Astrocyte of the hippocampus (primary cell): Measurements from ENCODE around the gene NEK2.
"Not testable (repeated sequence)": the region's sequence is repeated elsewhere in the genome, so short reads cannot be mapped to it uniquely, and the experiment has no call there.

Source experiments
- DNase-seq: peaks from one replicate; pipeline ENCODE4 v3.0.0; 2011; ENCODE audit warnings: low read depth, low spot score

Gene NEK2

DNA sequence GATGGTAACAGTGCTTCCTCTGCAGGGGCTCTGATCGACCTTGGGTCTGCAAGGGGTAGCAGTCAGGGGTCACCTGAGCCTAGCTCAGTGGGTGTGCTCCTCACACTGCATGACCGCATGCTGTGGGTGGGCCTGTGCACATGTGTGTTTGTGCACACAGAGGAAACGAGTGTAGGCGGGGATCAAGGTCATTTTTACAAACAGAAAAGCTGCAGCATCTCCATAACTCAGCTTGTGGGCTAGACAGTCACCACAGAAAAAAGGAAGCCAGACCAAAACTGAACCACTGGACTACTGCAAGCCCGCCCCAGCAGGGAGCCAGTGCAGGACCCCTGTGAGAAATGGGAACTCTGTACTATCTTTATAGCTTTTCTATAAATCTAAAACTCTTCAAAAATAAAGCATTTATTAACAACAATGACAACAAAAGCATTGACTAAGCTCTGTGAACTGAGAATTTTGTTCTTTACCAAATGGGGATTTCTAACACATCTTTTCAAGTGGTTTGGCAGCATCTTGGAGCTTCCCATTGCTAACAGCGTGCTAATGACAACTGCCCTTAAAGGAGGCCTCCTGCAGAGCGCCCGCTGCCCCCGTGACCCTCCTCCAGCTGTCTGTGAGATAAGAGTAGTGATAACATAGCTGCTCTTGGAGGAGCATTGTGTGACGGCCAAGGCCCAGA, 19.9 kb upstream of the NEK2 start:
- no peak for DNase-seq

DNA sequence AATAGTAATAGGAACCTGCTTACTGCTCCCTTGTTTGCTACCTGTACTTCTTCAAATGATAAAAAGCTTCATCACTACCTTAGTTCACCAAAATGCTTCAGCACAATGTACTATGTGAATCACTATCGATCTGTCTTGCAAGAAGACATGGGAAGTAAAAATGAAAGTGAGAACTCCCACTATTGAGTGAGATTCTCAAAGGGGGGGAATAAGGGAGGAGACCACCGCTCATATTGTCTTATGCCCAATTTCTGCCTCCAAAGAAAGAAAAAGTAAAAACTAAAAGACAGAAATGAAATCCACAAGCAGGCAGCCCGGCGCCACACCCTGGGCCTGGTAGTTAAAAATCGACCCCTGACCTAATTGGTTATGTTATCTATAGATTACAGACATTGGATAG, 18.5 kb upstream of the NEK2 start:
- not testable (repeated sequence) for DNase-seq

DNA sequence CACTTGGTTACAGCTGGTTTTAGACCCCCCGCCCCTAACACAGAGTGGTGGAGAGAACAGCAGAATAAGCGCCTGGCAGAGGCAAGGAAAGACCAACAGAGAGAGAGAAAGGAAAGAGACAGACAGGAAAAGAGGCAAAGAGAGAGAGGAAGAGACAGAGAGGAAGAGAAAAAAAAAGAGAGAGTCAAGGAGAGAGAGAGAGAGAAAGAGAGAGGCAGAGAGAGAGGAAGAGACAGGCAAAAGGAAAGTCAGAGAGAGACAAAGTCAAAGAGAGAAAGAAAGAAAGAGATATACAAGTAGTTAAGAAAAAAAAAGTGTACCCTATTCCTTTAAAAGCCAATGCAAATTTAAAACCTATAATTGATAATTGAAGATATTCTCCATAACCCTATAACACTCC, 13.0 kb upstream of the NEK2 start:
- no peak for DNase-seq

DNA sequence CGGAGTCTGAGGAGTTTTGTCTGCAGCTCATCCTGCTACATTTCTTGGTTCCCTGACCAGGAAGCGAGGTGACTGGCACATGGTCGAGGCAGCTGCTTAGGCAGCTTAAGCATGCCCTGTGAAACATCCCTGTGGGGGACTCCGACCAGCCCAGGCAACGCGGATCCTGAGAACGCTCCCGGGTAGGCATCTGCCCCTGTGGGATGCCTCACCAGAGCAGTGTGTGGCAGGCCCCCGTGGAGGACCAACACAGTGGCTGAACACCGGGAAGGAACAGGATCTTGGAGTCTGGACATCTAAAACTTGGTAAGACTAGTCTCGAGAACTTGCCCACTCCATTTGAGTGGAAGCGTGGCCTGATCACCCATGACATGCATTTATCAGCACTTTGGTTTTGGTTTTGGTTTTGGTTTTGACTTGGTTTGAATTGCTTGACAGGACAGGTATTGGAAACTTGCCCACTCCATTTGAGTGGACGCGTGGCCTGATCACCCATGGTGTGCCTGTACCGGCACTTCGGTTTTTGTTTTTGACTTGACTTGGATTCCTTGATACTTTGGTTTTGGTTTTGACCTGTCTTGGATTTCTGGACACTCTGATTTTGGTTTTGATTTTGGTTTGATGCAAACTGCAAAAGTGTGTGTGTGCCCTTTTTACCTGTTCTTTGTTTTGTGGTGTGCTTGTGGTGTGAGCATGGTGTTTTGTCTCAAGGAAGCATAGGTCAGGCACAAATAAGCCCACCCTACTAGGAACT, 12.2 kb upstream of the NEK2 start:
- DNase-seq = no peak

DNA sequence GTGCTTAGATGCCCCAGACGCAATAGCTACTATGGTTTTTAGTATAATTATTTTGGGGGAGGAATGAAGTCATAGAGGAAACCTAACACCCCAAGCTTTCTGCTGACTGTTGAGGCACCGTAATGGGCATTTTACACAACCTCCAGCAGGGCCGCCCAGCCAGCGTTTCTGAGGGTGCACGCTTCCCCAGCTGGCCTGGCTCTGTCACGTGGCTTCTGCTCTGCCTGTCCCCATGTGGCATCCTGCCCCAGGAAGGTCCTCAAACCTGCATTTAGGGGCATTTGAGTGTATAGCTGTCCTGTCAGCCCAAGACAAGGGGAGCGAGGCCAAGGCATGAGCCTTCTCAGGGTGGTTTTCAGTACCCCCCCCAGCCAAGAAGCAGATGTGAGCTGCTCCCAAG, 10.4 kb upstream of the NEK2 start:
- no peak for DNase-seq

DNA sequence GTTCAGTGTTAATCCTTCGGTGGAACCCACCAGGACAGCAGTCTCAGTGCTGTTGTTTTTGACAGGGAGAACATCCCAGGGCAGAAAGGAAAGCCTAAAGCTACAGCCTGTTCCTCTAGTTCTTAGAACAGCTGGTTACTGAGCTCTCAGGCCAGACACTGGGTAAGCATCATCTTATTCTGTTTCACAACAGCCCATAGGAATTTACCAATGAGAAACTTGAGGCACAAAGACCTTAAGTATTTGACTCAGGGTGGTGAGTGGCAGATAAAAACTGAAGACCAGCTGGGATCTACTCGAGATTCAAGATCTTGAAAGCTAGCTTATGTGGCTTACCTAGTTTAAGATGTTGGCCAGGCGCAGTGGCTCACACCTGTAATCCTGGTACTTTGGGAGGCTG, 9.4 kb upstream of the NEK2 start:
- no peak for DNase-seq

DNA sequence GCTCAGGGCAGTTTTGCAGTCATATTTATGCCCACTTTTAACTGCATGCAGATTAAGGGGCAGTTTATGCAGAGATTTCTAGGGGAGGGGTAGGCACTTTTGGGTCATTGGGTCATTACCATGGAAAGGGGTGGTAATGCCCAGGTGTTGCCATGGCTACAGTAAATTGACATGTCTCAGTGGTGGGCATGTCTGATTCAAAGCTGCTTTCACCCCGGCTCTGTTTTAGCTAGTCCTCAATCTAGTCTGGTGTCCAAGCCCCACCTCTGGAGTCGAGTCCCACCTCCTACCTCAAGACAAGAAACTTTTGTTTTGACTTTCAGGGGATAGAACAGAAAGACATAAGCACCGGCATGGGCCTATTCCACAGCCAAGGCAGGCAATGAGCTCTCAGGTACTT, 8.9 kb upstream of the NEK2 start:
- DNase-seq = no peak

DNA sequence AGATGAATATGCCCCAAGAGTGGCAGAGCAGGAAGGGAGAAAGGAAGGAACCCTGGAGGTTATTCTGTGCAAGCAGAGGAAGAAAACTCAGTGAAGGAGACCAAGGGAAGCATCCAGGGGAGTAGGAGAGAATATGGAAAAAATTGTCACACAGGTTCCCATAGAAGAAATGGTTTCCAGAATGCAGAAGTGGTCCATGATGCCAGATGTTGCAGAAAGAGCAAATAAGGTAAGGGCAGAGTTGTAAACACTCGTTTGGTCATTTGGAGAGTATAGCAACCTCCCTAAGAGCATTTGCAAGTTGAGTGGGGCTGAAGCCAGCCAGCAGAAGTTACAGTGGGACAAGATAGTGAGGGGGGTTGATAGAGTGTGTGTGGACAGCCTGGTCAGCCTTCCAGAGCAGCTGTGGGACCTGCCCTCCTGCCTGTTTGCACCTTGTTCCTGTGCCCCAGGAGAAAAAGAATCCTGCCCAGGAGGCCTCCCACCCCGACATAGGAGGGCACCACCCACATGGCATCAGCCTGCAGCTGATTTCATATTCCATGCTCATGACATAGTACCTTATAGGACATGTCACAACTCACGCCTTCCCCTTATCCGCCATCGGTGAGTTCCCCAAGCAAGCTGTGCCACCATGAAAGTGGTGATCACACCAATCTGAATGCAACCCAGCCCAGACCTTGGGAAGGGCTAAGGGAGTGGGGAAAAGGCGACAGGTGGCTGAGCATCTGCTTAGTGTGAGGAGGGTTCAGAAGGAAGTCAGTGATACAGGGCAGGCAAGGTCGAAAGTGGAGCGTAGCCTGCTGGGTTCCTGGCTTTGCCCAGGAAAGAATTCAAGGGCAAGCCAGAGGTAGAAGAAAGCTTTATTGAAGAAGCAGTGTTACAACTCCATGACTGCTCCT, 8.2 kb upstream of the NEK2 start:
- DNase-seq = no peak

DNA sequence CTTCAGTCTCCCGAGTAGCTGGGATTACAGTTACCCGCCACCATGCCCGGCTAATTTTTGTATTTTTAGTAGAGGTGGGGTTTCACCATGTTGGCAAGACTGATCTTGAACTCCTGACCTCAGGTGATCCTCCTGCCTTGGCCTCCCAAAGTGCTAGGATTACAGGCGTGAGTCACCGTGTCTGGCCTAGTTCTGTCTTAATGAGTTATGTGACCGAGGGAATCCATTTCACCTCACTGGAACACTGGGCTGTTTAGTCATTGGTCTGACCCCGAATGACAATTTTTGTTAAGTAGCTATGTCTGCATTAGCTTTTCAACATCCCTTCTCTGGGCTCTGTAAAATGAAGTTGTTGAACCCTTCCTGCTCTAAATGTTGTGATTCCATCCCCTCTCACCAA, 6.8 kb upstream of the NEK2 start:
- DNase-seq = not testable (repeated sequence)

DNA sequence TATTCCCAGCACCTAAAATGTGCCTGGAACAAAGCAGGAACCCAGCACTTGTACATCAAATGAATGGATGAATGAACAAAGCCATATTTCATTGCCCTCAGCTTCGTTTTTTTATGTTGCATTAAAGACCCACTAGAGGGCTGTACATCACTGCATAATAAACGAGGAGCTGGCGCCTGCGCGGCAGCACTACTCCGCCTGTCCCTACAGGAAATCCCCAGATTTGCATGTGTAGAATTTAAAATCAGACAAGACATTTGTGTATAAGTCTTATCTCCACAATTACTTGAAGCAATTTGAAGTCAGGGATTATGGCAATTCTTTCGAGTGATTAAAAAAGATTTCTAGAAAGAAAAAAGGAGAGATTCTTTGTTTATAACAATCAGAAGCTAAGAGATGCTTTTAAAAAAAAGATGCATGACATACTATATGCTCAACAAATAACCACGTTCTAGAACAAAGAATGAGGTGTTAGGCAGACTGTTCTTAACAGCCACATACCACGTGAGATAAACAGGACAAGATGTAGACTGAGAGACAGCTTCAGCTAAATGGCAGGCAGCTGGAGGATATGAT, 5.4 kb upstream of the NEK2 start:
- DNase-seq = peak; percentile 91

DNA sequence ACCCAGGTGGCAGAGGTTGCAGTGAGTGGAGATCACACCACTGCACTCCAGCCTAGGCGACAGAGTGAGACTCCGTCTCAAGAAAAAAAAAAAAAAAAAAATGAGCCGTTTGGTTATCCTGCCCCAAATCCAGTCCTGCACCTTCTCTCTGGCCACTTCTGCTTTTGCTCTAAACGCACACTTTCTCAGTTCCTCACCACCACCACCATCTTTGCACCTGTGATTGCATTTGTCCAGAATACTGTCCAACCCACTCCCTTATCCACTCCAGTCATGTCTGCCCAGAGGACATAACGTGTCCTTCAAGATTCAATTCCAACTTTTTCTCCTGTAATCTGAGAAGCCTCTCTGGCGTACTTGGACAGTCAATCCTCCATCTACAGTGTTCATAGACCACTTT, 2.2 kb upstream of the NEK2 start:
- DNase-seq = no peak

DNA sequence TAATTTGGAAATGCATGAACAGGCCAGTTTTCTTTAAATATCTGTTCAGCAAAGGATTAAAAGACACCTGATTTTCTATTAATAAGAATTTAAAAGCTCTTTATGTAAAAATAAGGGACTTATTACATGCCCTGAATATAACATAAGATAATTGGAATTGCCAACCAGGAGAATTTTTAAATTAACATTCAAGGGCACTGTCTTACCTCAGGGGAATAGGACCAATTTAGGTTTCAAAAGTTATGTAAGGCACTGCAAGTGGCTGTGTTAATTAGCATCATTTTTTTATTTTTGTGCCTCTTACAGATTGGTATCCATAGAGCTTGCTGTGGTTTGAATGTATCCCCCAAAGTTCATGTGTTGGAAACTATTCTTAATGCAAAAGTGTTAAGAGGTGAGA, 1.3 kb upstream of the NEK2 start:
- DNase-seq = no peak

DNA sequence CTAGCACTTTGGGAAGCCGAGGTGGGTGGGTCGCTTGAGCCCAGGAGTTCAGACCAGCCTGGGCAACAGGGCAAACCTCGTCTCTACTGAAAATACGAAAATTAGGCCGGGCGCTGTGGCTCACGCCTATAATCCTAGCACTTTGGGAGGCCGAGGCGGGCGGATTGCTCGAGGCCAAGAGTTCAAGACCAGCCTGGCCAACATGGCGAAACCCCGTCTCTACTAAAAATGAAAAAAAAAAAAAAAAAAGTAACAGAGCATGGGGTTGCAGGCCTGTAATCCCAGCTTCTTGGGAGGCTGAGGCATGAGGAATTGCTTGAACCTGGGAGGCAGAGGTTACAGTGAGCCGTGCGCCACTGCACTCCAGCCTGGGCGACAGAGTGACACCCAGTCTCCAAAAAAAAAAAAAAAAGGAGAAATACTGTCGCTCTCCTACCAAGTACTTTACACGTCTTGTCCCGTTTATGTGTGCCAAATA, 724 bp upstream of the NEK2 start:
- no peak for DNase-seq

DNA sequence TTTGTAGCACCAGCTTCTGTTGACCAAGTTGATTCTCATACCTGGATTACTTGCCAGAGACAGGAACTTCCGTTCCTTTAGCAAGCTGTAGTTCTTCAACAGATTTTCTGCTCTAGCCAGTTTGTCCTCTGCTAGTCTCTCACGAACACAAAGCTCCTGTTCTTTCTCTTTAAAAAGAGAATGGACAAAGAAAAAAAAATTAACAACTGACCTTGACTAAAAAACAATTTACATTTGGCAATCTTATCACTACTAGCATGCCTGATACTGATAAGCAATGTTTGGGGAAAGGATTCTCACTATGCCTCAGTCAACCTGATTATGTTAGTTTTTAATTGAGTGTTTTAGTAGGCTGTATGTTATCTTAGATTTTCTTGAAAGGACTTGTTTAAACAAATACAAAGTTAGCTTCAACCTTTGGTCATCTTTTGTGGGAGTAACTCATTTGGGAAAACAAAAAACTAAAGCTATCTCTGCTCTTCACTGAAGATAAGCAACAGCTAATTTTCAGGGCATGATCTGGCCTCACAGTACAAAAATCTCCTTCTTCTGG, 8.3 kb downstream of the NEK2 start:
- no peak for DNase-seq

DNA sequence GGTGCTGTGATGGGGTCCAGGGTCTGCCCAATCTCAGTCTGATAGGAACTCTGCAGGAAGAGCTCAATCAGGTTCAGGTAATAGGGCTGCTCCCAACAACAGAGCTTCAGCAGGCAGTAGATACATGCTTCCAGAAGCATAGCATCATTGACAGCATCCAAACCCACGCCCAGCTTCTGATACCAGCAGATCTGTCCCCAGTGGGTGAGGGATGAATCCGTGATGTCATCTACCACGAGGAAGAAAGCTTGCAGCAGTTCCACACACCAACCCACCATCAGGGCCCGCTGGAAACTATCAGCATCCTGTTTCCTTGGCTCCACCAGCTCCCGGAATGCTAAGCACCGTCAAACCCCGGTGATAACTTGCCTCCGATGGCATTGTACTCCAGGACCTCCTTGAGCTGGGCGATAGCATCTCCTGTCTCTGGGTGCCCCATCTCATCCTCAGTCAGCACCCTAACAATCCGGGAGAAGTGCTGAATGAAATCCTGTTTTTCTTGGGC, 14.7 kb downstream of the NEK2 start:
- no peak for DNase-seq

DNA sequence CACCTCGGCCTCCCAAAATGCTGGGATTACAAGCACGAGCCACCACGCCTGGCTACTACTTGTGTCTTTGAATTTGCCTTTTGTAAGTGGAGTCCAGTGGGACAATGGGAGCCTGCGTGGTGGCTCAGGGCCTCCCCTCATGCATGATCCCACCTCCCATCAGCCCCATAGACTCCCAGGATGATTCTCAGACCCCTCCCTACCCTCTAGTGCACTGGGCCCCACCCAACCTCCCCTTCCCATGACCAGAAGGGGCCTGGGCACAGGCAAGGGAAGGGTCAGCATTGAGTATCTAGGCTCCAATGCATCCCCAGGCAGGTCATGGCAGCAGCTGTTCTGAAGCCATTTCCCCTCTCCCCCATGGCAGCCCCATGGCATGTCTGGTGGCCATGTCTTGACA, 18.7 kb downstream of the NEK2 start:
- DNase-seq = no peak

DNA sequence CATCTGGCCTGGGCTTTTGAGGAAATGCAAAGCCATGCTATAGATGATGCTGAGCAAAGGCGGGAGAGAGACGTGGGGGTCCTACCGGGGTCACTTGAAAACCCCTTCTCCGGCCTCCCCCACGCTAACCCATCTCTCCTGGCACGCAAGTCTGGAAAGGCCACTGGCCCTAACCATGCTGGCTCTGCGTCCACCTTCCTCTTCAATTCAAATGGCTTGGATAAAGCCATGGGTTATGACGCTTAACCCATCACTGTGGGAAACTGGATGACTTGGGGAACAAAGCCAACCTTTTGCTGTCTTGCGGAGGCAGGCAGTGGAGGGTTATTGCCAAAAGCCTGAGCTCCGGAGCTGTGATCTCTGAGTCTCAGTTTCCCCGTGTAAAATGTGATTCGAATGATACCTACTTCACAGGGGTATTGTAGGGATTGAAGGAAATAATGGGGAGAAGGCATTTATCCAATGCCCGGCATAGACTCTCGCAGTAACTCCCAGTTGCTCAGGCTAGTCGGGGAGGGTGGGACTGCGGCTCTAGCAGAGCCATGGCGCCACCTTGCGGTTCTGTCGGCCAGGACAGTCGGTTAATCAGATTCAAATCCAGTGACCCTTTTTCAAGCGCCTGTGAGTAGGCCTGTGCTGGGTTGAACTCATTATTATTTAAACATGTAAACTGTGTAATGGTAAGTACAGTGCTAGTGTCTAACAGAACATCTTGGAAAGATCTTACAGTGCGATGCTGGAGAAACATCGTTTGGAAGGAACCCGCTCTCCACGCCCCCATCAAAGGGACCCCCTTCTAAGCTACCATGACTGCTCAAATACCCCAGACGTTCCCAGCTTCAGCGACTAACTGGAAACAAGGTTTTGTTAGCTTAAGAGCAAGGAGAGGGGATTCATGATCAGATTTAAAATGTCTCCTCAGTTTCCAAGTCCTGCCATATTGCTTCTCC, 20.3 kb downstream of the NEK2 start:
- peak; percentile 94 for DNase-seq

DNA sequence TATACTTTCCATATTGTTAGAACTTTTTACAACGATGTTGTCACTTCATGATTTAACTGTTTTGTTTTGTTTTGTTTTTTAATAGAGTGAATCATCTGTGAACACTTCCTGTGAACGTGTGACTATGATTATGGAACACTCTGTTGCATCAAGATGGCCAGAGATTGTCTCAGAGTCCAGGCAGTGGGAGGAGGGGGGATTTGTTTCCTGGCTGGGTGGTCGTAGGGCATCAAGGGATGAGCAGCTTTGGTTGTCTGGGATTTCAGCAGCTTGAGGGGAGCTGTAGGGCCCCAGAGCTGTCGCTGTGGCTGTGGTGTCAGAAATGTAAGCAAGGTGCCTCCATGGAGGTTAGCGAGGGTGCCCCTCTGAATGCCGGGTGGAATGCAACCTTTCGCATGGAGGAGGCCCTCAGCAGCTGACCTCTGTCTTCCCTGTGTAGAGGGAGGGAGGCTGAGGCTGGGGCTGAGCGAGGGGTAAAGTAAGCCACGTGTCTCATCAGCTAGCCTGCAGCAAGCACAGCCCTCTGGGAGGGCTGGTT, 21.4 kb downstream of the NEK2 start:
- DNase-seq = no peak

DNA sequence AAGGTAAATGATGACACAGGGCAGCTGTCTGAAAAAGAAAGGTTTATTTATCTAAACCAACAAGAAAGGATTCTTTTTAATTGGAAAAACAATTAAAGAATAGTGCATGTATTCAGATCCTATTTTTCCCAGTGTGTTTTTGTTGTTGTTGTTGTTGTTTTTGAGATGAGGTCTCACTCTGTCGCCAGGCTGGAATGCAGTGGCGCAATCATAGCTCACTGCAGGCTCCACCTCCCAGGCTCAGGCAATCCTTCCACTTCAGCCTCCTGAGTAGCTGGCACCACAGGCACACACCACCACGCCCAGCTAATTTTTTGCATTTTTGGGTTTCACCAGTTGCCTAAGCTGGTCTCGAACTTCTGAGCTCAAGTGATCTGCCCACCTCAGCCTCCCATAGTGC, 22.1 kb downstream of the NEK2 start:
- no peak for DNase-seq

DNA sequence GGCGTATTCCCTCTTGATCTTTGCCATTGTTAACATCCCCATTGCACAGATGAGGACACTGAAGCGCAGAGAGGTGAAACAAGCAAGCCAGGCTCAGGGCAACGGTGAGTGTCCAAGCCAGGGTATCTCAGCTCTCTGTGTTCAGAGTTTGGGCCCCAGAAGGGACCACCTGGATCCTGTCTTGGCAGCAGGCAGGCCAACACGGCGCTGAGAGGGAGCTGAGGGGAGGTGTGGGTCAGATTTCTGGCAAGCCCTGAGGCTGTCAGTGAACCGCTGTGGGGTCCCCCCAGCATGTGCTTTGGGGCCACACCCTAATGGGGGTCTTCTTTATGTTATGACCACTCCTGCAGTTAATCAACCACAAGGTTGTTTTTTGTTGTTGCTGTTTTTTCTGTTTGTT, 23.1 kb downstream of the NEK2 start:
- DNase-seq = no peak
